Inferior parietal cortex (tissue), 1 donor: ENCODE results near the gene KLHDC7B.
A peak's percentile ranks its signal among the peaks of the same experiment; 100 is the strongest.

Experiments
- DNase-seq: peaks from one replicate; pipeline ENCODE4 v3.0.0-alpha.2; 2016; ENCODE audit errors: extremely low spot score

KLHDC7B gene

GRCh38 chr22:50545522-50546325 is at the start of gene KLHDC7B:
TSS of gene KLHDC7B (plus strand) at chr22:50545899. CDS start at chr22:50546244, 345 bp downstream.
- DNase-seq, result no peak

- DNase-seq, result no peak
Measured at GRCh38 chr22:50497093-50497492, 48.6 kb upstream of the KLHDC7B start.

- peak; percentile 76 for DNase-seq
Measured at GRCh38 chr22:50498322-50498890, 47.3 kb upstream of the KLHDC7B start.

GRCh38 chr22:50500452-50500851 is 45.2 kb upstream of the KLHDC7B start:
- no peak for DNase-seq

- no peak for DNase-seq
Measured at GRCh38 chr22:50502096-50502495, 43.6 kb upstream of the KLHDC7B start.

- no peak for DNase-seq
Measured at GRCh38 chr22:50502628-50503474, 42.8 kb upstream of the KLHDC7B start.

- no peak for DNase-seq
Measured at GRCh38 chr22:50503475-50504145, 42.1 kb upstream of the KLHDC7B start.

- DNase-seq, result no peak
Measured at GRCh38 chr22:50504369-50505211, 41.1 kb upstream of the KLHDC7B start.

- DNase-seq, result no peak
Measured at GRCh38 chr22:50505276-50505775, 40.4 kb upstream of the KLHDC7B start.

GRCh38 chr22:50505776-50506610 is 39.7 kb upstream of the KLHDC7B start:
- DNase-seq, result no peak

GRCh38 chr22:50506611-50507420 is 38.9 kb upstream of the KLHDC7B start:
- no peak for DNase-seq

GRCh38 chr22:50507421-50507990 is 38.2 kb upstream of the KLHDC7B start, which contains the start of gene LMF2:
TSS of gene LMF2 (minus strand) at chr22:50507702. CDS start at chr22:50507675, 27 bp downstream.
- peak; percentile 68 for DNase-seq

GRCh38 chr22:50507991-50508884 is 37.5 kb upstream of the KLHDC7B start, which contains the start of gene NCAPH2:
TSS of gene NCAPH2 (plus strand) at chr22:50508224. CDS start at chr22:50508338, 114 bp downstream.
- peak; percentile 98 for DNase-seq

GRCh38 chr22:50508897-50509296 is 36.8 kb upstream of the KLHDC7B start:
- DNase-seq, result no peak

- no peak for DNase-seq
Measured at GRCh38 chr22:50513175-50513574, 32.5 kb upstream of the KLHDC7B start.

- no peak for DNase-seq
Measured at GRCh38 chr22:50516068-50516467, 29.6 kb upstream of the KLHDC7B start.

GRCh38 chr22:50516891-50517290 is 28.8 kb upstream of the KLHDC7B start:
- no peak for DNase-seq
